OCI-LY7 (cell line): ENCODE results near the gene ACOT13. TPM values are rescaled to one million over a fixed set of nuclear protein-coding genes. Genes with fewer than 3 reads are reported as not detected.
A peak's percentile ranks its signal among the peaks of the same experiment; 100 is the strongest.
"Not testable (repeated sequence)": the region's sequence is repeated elsewhere in the genome, so short reads cannot be mapped to it uniquely, and the experiment has no call there.

ENCODE experiments used
- BruUV-seq: library from RNA; stranded (reverse); fragments of 400-500 nt; replicated peaks from 2 replicates; lab custom pipeline; 2021; lab: Mats Ljungman, UMichigan
- CTCF ChIA-PET: fragments of 300-600 bp; sonication (Branson Sonifier 250); formaldehyde crosslinking; loops from one replicate; lab custom pipeline; 2022; ENCODE audit warnings: antibody characterized with exemption; ENCODE audit not compliant: unreplicated experiment; lab: Charles Lee
- POLR2A ChIA-PET: fragments of 300-600 bp; sonication (Branson Sonifier 250); formaldehyde crosslinking; loops from one replicate; lab custom pipeline; 2022; ENCODE audit warnings: antibody characterized with exemption; lab: Charles Lee
- DNase-seq: peaks from one replicate; pipeline ENCODE4 v3.0.0-alpha.2; 2015; ENCODE audit warnings: low spot score
- H2AFZ ChIP-seq: fragments of 200-600 bp; sonication (generic), shearing (Covaris generic); 2 replicates; pipeline ENCODE4 v1.6.1; 2014; ENCODE audit warnings: mild to moderate bottlenecking, antibody characterized with exemption, low read length, moderate library complexity
- H3K27ac ChIP-seq: fragments of 200-600 bp; sonication (generic); 2 replicates; pipeline ENCODE4 v1.5.1; 2014; ENCODE audit warnings: mixed run types, low read depth, mild to moderate bottlenecking, moderate library complexity, low read length, inconsistent platforms; ENCODE audit not compliant: poor library complexity, severe bottlenecking
- H3K36me3 ChIP-seq: fragments of 200-600 bp; sonication (generic); 2 replicates; pipeline ENCODE4 v1.6.1; 2014; ENCODE audit warnings: mild to moderate bottlenecking, antibody characterized with exemption, low read length, moderate library complexity, mixed read lengths; ENCODE audit not compliant: insufficient read depth
- H3K4me1 ChIP-seq: fragments of 200-600 bp; sonication (generic); 2 replicates; pipeline ENCODE4 v1.5.1; 2014; ENCODE audit warnings: mild to moderate bottlenecking, low read length; ENCODE audit not compliant: insufficient read depth, poor library complexity, severe bottlenecking
- H3K4me2 ChIP-seq: fragments of 200-600 bp; sonication (generic); 2 replicates; pipeline ENCODE4 v1.6.1; 2014; ENCODE audit warnings: mild to moderate bottlenecking, low read length
- H3K4me3 ChIP-seq: fragments of 200-600 bp; sonication (generic); 2 replicates; pipeline ENCODE4 v1.5.1; 2014; ENCODE audit warnings: mild to moderate bottlenecking, low read depth, low read length; ENCODE audit not compliant: poor library complexity, severe bottlenecking
- H3K79me2 ChIP-seq: fragments of 200-600 bp; sonication (generic); 2 replicates; pipeline ENCODE4 v1.6.1; 2016; ENCODE audit warnings: low read depth, mild to moderate bottlenecking, low read length, moderate library complexity, mixed read lengths; ENCODE audit not compliant: insufficient read depth
- H3K9me2 ChIP-seq: fragments of 200-600 bp; sonication (generic); 2 replicates; pipeline ENCODE4 v1.6.1; 2016; ENCODE audit warnings: mild to moderate bottlenecking, low read length, mixed read lengths; ENCODE audit not compliant: insufficient read depth
- H3K9me3 ChIP-seq: fragments of 200-600 bp; sonication (generic); 2 replicates; pipeline ENCODE4 v1.6.1; 2014; ENCODE audit warnings: mild to moderate bottlenecking, mixed run types, low read length, mixed read lengths
- H4K20me1 ChIP-seq: fragments of 200-600 bp; sonication (generic); 2 replicates; pipeline ENCODE4 v1.6.1; 2014; ENCODE audit warnings: mild to moderate bottlenecking, antibody characterized with exemption, low read length, moderate library complexity, mixed read lengths; ENCODE audit not compliant: insufficient read depth
- EZH2phosphoT487 ChIP-seq: fragments of 200-600 bp; sonication (generic); IDR thresholded peaks from 2 replicates; pipeline ENCODE4 v1.6.1; 2018; ENCODE audit warnings: low read depth, borderline replicate concordance, mild to moderate bottlenecking, mixed run types, antibody characterized with exemption, low read length, moderate library complexity, mixed read lengths
- intact Hi-C: fragments of 100-400 bp; cut with micrococcal nuclease; formaldehyde crosslinking; loops from one replicate; pipeline ENCODE4 v1.10.0; 2022; ENCODE audit not compliant: unreplicated experiment
- total RNA-seq, 2 experiments: library from RNA; depleted of rRNA in 1 of 2; stranded (reverse); fragments of >200 nt in 1 of 2; shearing (Covaris generic) in 1 of 2; gene quantifications; 2 replicates each; pipeline ENCODE4 v1.2.3, GENCODE V29; 2014 to 2022
- TF ChIP-seq, protein P1 (sequence below): fragments of 200-600 bp; sonication (generic); conservative IDR thresholded peaks from 2 replicates; pipeline ENCODE4 v1.5.1; 2014; ENCODE audit warnings: mild to moderate bottlenecking, antibody characterized with exemption, low read length, moderate library complexity, mixed read lengths

The ACOT13 gene
- total RNA-seq, 2 experiments from 2014 or later, result 4.1 to 16.4 TPM

DNA sequence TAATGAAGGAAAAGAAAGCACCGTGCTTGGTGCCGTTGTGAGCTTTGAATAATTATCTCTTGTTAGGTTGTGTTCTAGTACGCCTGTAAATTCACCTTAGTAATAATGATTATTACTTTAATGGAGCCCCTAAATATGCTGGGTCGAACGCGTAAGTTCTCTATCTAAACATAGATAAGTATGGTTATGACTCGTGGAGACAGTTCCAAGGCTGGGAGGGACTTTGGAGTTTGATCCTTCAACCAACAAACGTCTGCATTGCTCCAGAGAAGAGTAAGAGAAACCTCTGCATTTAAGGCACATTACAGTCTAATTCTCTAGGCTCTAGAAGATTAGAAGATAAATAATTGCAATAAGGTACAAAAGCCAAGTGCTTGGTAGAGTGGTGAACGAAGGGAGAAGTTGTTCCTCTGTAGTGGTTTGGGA lies 514 bp downstream of the ACOT13 start:
- intact Hi-C loops, result loop anchor here (2.0 kb wide), 2 partner anchors 53 to 145 kb away; no protein-coding TSS in a partner anchor
- TSS peak; percentile 86 for BruUV-seq
- Histone ChIP-seq H3K9me3 (peaks cover 19% of the 10 kb centered on the region; the same call in 1 of the 2 replicates), H2AFZ (peak overlapping the region; percentile 99), H3K4me2 (peak overlapping the region; percentile 89), H3K79me2 (peaks cover 29% of the 10 kb centered on the region), H3K27ac (peak overlapping the region; percentile 82), H3K4me1 (peaks cover 25% of the 10 kb centered on the region), H3K36me3 (peaks cover 32% of the 10 kb centered on the region), H3K4me3 (peak overlapping the region; percentile 98), H4K20me1 (peaks cover 12% of the 10 kb centered on the region; the same call in 1 of the 2 replicates), H3K9me2 (no peaks in the 10 kb centered on the region)
- CTCF ChIA-PET, result no interaction called here
- peak; percentile 16 for DNase-seq
- POLR2A ChIA-PET, result interaction anchor here (0.9 to 1.4 kb wide), 4 partner anchors 13 to 144 kb away, joined by 3 to 5 read pairs (median 4); no protein-coding TSS in a partner anchor
- no peak for TF ChIP-seq EZH2phosphoT487
- TF ChIP-seq, protein P1, sequence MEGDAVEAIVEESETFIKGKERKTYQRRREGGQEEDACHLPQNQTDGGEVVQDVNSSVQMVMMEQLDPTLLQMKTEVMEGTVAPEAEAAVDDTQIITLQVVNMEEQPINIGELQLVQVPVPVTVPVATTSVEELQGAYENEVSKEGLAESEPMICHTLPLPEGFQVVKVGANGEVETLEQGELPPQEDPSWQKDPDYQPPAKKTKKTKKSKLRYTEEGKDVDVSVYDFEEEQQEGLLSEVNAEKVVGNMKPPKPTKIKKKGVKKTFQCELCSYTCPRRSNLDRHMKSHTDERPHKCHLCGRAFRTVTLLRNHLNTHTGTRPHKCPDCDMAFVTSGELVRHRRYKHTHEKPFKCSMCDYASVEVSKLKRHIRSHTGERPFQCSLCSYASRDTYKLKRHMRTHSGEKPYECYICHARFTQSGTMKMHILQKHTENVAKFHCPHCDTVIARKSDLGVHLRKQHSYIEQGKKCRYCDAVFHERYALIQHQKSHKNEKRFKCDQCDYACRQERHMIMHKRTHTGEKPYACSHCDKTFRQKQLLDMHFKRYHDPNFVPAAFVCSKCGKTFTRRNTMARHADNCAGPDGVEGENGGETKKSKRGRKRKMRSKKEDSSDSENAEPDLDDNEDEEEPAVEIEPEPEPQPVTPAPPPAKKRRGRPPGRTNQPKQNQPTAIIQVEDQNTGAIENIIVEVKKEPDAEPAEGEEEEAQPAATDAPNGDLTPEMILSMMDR, result 0 out of 2 replicates have a peak, but pooled peaks have one; percentile 8

DNA sequence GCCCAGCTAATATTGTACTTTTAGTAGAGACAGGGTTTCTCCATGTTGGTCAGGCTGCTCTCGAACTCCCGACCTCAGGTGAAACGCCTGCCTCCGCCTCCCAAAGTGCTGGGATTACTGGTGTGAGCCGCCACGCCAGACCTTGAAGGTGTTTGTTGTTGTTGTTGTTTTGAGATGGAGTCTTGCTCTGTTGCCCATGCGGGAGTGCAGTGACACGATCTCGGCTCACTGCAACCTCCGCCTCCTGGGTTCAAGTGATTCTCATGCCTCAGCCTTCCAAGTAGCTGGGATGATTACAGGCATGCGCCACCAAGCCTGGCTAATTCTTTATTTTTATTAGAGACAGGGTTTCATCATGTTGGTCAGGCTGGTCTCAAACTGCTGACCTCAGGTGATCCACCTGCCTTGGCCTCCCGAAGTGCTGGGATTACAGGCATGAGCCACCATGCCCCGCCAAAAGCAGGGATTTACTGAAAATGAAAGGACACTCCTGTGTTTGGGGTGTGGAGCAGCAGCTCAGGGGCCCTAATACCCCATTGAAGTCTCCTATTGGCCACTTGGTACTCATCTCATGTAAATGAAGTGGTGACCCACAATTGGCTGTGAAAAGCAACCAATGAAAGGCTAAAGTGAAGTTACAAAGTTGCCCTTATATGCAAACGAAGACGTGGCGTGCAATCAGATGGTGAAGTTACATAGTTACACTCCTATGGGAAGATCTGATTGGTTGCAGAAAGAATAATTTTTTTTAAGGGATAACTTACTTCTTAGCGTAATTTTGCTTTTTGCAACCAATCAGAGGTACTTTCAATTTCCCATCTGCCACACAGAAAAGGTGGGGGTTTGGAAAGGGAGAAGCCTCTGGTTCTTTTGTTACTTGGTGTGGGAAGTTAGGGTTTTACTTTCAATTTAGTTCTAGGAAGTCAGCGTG lies 1.5 kb downstream of the ACOT13 start:
- H2AFZ ChIP-seq, intact Hi-C loops, H3K27ac ChIP-seq, BruUV-seq, POLR2A ChIA-PET, CTCF ChIA-PET, H3K9me2 ChIP-seq, DNase-seq: not testable (repeated sequence)
- Histone ChIP-seq H3K9me3 (peaks cover 28% of the 10 kb centered on the region; the same call in 1 of the 2 replicates), H3K4me3 (peak overlapping the region; percentile 98), H3K4me1 (peaks cover 25% of the 10 kb centered on the region), H4K20me1 (peaks cover 12% of the 10 kb centered on the region; the same call in 1 of the 2 replicates), H3K36me3 (peaks cover 22% of the 10 kb centered on the region), H3K4me2 (peak overlapping the region; percentile 89; the same call in 1 of the 2 replicates), H3K79me2 (peaks cover 29% of the 10 kb centered on the region)

DNA sequence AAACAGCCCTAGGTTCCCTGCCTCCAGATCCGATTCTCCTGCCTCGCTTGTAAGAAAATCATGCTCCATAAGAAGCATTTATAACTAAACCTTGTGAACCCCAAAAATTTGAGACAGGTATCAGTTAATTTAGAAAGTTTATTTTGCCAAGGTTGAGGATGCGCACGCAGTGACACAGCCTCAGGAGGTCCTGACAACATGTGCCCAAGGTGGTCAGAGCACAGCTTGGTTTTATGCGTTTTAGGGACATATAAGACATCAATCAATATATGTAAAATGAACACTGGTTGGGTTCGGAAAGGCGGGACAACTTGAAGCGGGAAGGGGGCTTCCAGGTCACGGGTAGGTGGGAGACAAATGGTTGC lies 2.1 kb downstream of the ACOT13 start:
- no peak overlapping the region for H3K4me3 ChIP-seq
- POLR2A ChIA-PET, result no interaction called here
- peaks cover 26% of the 10 kb centered on the region for H3K79me2 ChIP-seq
- TF ChIP-seq, protein P1, result no peak
- no peak for TF ChIP-seq EZH2phosphoT487
- DNase-seq, result no peak
- H3K36me3 ChIP-seq, result peaks cover 16% of the 10 kb centered on the region
- intact Hi-C loops, result no loop called here
- no peak overlapping the region for H2AFZ ChIP-seq
- peaks cover 35% of the 10 kb centered on the region for H3K9me3 ChIP-seq
- CTCF ChIA-PET, result no interaction called here
- no peak overlapping the region for H3K27ac ChIP-seq
- H3K4me1 ChIP-seq, result peaks cover 25% of the 10 kb centered on the region
- no TSS peak for BruUV-seq
- no peaks in the 10 kb centered on the region for H3K9me2 ChIP-seq
- peaks cover 12% of the 10 kb centered on the region; the same call in 1 of the 2 replicates for H4K20me1 ChIP-seq
- no peak overlapping the region for H3K4me2 ChIP-seq

DNA sequence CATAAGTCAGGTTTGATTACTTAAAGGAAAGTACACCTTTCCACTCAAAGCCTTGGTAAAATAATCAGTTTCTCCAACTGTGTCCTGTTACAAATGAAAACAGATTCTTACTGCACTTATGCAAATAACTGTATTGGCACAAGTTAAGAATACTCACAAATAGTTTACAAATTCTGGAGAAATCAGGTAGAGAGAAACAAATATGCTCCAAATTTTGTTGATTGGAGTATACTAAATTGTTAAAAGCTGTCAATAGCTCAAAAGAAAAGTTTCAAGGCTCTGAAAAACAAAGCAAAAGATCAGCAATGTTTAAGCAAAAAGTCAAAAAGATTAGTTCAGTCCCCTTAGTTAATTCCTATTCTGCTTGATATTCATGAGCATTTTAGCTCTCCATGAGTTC lies 3.6 kb downstream of the ACOT13 start:
- Histone ChIP-seq H3K79me2 (peaks cover 11% of the 10 kb centered on the region), H3K9me3 (peaks cover 39% of the 10 kb centered on the region), H3K4me1 (peaks cover 11% of the 10 kb centered on the region)
- intact Hi-C loops, H3K27ac ChIP-seq, DNase-seq, H2AFZ ChIP-seq, H3K4me2 ChIP-seq, H3K9me2 ChIP-seq, POLR2A ChIA-PET, CTCF ChIA-PET, H3K36me3 ChIP-seq, H3K4me3 ChIP-seq, BruUV-seq, H4K20me1 ChIP-seq: not testable (repeated sequence)
